SU-DHL-6 (cell line): ENCODE measurements around the gene TIMM21.

Source experiments
- H2AFZ ChIP-seq: fragments of 200-600 bp; sonication (generic); 2 replicates; pipeline ENCODE4 v1.6.1; 2014; ENCODE audit warnings: low read depth, mild to moderate bottlenecking, moderate library complexity, mixed read lengths, antibody characterized with exemption, low read length; ENCODE audit not compliant: severe bottlenecking
- H3F3A ChIP-seq: fragments of 200-600 bp; shearing (Covaris generic); 2 replicates; pipeline ENCODE4 v1.6.0; 2016; ENCODE audit warnings: antibody characterized with exemption, mild to moderate bottlenecking; ENCODE audit not compliant: insufficient read depth
- H3K27ac ChIP-seq: fragments of 200-600 bp; sonication (generic); 2 replicates; pipeline ENCODE4 v1.5.1; 2016; ENCODE audit warnings: low read depth, mild to moderate bottlenecking, low read length, moderate library complexity, mixed read lengths
- H3K27me3 ChIP-seq: fragments of 200-600 bp; sonication (generic), shearing (Covaris generic); 2 replicates; pipeline ENCODE4 v1.6.0; 2014; ENCODE audit warnings: mild to moderate bottlenecking, low read length
- H3K36me3 ChIP-seq: fragments of 200-600 bp; sonication (generic); 2 replicates; pipeline ENCODE4 v1.6.1; 2014; ENCODE audit warnings: mild to moderate bottlenecking, low read length, mixed read lengths
- H3K4me2 ChIP-seq: fragments of 300-600, 200-600 bp; shearing (Covaris generic), sonication (generic); 2 replicates; pipeline ENCODE4 v1.6.0; 2014; ENCODE audit warnings: low read length, low read depth, mild to moderate bottlenecking; ENCODE audit not compliant: poor library complexity, severe bottlenecking
- H3K4me3 ChIP-seq: fragments of 200-600 bp; sonication (generic); 2 replicates; pipeline ENCODE4 v1.5.1; 2014; ENCODE audit warnings: antibody characterized with exemption, low read length, mild to moderate bottlenecking, mixed read lengths; ENCODE audit not compliant: insufficient read depth, poor library complexity, severe bottlenecking
- H3K79me2 ChIP-seq: fragments of 200-600 bp; sonication (generic); 2 replicates; pipeline ENCODE4 v1.6.1; 2014; ENCODE audit warnings: mild to moderate bottlenecking, low read length, moderate library complexity; ENCODE audit not compliant: insufficient read depth
- H3K9ac ChIP-seq: fragments of 200-600 bp; sonication (generic); 2 replicates; pipeline ENCODE4 v1.7.0; 2014; ENCODE audit warnings: mild to moderate bottlenecking, low read length
- H3K9me2 ChIP-seq: fragments of 200-600 bp; sonication (generic); replicated peaks from 2 replicates; pipeline ENCODE4 v1.6.1; 2014; ENCODE audit warnings: low read length; ENCODE audit not compliant: insufficient read depth
- H3K9me3 ChIP-seq: fragments of 200-600 bp; sonication (generic); 2 replicates; pipeline ENCODE4 v1.6.1; 2014; ENCODE audit warnings: low read length, mixed read lengths; ENCODE audit not compliant: insufficient read depth
- H4K20me1 ChIP-seq: fragments of 200-600 bp; sonication (generic); 2 replicates; pipeline ENCODE4 v1.6.1; 2014; ENCODE audit warnings: low read depth, mild to moderate bottlenecking, antibody characterized with exemption, low read length, moderate library complexity, mixed read lengths
- EZH2phosphoT487 ChIP-seq: fragments of 200-600 bp; sonication (generic), shearing (Covaris generic); conservative IDR thresholded peaks from 2 replicates; pipeline ENCODE4 v1.6.1; 2018; ENCODE audit warnings: mild to moderate bottlenecking, antibody characterized with exemption, low read length, moderate library complexity, mixed read lengths
- TF ChIP-seq, protein P1 (sequence below): fragments of 200-600 bp; sonication (generic); IDR thresholded peaks from one replicate; pipeline ENCODE4 v1.5.1; 2017; ENCODE audit warnings: antibody characterized with exemption, mild to moderate bottlenecking, low read length, moderate library complexity; ENCODE audit not compliant: insufficient read depth, poor library complexity, severe bottlenecking

Gene TIMM21, protein sequence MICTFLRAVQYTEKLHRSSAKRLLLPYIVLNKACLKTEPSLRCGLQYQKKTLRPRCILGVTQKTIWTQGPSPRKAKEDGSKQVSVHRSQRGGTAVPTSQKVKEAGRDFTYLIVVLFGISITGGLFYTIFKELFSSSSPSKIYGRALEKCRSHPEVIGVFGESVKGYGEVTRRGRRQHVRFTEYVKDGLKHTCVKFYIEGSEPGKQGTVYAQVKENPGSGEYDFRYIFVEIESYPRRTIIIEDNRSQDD

DNA sequence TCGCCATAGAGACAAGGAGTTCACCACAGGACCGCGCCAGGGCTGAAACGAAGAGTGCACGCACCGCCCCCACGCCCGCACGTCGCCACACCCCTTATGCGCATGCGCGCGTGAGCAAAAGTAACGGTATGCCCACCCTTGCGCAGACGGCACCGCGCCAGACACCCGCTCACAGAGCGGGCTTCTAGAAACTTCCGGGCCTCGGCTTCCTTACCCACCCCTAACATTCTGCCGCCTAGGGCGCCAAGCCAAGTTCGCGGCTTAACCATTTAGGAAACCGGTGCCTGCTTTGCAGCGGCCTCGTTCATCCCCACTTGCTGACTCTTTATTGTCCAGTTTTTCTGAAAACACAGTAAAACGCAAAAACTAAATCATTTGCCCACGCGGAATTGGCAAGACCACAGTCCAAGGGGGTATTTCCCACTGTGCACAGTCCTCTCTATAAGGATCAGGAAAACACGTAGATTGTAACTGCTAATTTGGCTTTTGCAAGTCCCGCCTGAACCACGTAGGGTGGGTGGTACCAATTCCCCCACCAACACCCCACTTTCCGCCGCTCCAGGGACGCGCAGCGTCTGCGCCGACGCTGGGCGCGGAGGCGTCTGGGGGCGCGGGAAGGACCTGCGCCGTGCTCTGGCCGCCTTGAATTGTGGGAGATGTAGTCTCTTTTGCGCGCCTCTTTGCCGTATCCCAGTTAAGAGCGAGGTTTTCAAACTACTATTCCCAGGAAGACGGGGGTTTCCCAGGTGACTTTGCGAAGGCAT, at the start of gene TIMM21, which contains the start of gene FBXO15:
Gene TIMM21, plus strand, starts transcription at position 745 of the 764 bp plus-strand sequence. CDS start 286 bp downstream, outside the sequence.
Gene FBXO15, minus strand, starts transcription at position 56 of the 764 bp plus-strand sequence. Its CDS starts 49 bp downstream, at position 7.
- TF ChIP-seq EZH2phosphoT487 = no peak
- TF ChIP-seq, protein P1, sequence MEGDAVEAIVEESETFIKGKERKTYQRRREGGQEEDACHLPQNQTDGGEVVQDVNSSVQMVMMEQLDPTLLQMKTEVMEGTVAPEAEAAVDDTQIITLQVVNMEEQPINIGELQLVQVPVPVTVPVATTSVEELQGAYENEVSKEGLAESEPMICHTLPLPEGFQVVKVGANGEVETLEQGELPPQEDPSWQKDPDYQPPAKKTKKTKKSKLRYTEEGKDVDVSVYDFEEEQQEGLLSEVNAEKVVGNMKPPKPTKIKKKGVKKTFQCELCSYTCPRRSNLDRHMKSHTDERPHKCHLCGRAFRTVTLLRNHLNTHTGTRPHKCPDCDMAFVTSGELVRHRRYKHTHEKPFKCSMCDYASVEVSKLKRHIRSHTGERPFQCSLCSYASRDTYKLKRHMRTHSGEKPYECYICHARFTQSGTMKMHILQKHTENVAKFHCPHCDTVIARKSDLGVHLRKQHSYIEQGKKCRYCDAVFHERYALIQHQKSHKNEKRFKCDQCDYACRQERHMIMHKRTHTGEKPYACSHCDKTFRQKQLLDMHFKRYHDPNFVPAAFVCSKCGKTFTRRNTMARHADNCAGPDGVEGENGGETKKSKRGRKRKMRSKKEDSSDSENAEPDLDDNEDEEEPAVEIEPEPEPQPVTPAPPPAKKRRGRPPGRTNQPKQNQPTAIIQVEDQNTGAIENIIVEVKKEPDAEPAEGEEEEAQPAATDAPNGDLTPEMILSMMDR = no peak
- peak within 1 kb of the TSS; percentile 100 for H3K4me2 ChIP-seq
- H3K36me3 ChIP-seq = no peaks in the 10 kb centered on the region
- H3K4me3 ChIP-seq = peak within 1 kb of the TSS; percentile 93
- H3K9ac ChIP-seq = peak within 1 kb of the TSS; percentile 97
- peak within 1 kb of the TSS; percentile 94 for H2AFZ ChIP-seq
- H3K27me3 ChIP-seq = no peaks in the 10 kb centered on the region
- no peaks in the 10 kb centered on the region for H4K20me1 ChIP-seq
- H3F3A ChIP-seq = peaks cover 8% of the 10 kb centered on the region
- peak within 1 kb of the TSS; percentile 99 for H3K27ac ChIP-seq
- no peaks in the 10 kb centered on the region for H3K9me3 ChIP-seq
- no peaks in the 10 kb centered on the region for H3K9me2 ChIP-seq
- H3K79me2 ChIP-seq = peaks cover 46% of the 10 kb centered on the region

DNA sequence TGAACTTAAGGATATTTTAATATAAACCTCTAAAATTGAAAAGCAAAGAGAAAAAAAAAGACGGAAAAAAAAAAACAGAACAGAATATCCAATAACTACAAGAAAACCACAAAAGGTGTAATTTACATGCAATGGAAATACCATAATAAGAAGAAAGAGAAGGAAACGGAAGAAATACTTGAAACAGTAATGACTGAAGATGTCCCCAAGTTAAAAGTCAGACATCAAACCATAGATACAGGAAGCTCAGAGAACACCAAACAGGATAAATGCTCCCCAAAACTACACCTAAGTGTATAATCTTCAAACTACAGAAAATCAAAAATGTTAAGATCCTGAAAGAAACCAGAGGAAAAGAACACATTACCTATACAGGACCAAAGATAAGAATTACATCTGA, 39.9 kb upstream of the TIMM21 start:
- H3K9ac ChIP-seq = no peak overlapping the region
- TF ChIP-seq EZH2phosphoT487 = no peak
- TF ChIP-seq, protein P1 = no peak
- H4K20me1 ChIP-seq = no peaks in the 10 kb centered on the region
- no peaks in the 10 kb centered on the region for H3K9me3 ChIP-seq
- H3K4me2 ChIP-seq = no peak overlapping the region
- H2AFZ ChIP-seq = no peak overlapping the region
- no peak overlapping the region for H3K27ac ChIP-seq
- no peaks in the 10 kb centered on the region for H3K36me3 ChIP-seq
- no peaks in the 10 kb centered on the region for H3K79me2 ChIP-seq
- no peaks in the 10 kb centered on the region for H3F3A ChIP-seq
- H3K4me3 ChIP-seq = no peak overlapping the region
- H3K9me2 ChIP-seq = no peaks in the 10 kb centered on the region
- no peaks in the 10 kb centered on the region for H3K27me3 ChIP-seq

DNA sequence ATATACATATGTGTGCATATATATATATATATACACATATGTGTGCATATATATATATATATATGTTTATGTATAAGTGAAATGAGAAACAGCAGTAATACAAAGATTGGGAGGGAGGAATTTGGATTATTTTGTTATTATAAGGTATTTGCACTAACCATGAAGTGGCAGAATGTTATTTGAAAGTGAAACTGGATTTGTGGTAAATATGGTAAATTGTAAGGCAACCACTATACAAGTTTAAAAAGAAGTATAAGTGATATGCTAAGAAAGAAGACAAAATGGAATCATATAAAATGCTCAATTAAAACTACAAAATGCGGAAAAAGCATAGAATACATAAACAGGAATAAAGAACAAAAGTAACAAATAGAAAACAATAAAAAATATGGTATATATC, 38.2 kb upstream of the TIMM21 start:
- Histone ChIP-seq H4K20me1 (no peaks in the 10 kb centered on the region), H3K27me3 (no peaks in the 10 kb centered on the region), H2AFZ (no peak overlapping the region), H3K9me2 (no peaks in the 10 kb centered on the region), H3K9me3 (no peaks in the 10 kb centered on the region), H3K9ac (no peak overlapping the region), H3K36me3 (no peaks in the 10 kb centered on the region), H3K4me2 (no peak overlapping the region), H3K4me3 (no peak overlapping the region), H3K27ac (no peak overlapping the region), H3K79me2 (no peaks in the 10 kb centered on the region), H3F3A (no peaks in the 10 kb centered on the region)
- no peak for TF ChIP-seq EZH2phosphoT487
- TF ChIP-seq, protein P1 = no peak
